ENCODE data around the gene GFER.

- peak; percentile 99 for TF ChIP-seq POLR2AphosphoS5 (IDR thresholded peaks at IDR 0.05)
- no peak for TF ChIP-seq EP300 (IDR thresholded peaks at IDR 0.05)
- TF ChIP-seq CTCF (IDR thresholded peaks at IDR 0.05) = peak in 1 of 4 experiments; percentile 17
- TF ChIP-seq POLR2A (IDR thresholded peaks at IDR 0.05) = peak; percentile 96 to 97
Observed at GRCh38 chr16:1942810-1943726, 40.9 kb upstream of the GFER start, which contains the start of gene MSRB1.

Data from gastroesophageal sphincter (tissue), 3 donors.